Muscle layer of colon (tissue), 2 donors: ENCODE data around the gene CLEC4G.
"Not testable (repeated sequence)": the region's sequence is repeated elsewhere in the genome, so short reads cannot be mapped to it uniquely, and the experiment has no call there.

Source experiments
- H3K27ac ChIP-seq: one replicate; pipeline ENCODE4 v1.7.0; 2013; ENCODE audit warnings: low read depth, mild to moderate bottlenecking, low read length, moderate library complexity
- H3K27me3 ChIP-seq, 2 donors: one replicate each; pipeline ENCODE4 v1.7.0; 2013; ENCODE audit warnings: low read length in 2 of 2, mild to moderate bottlenecking in 2 of 2; ENCODE audit not compliant: insufficient read depth in 2 of 2, control insufficient read depth in 1 of 2
- H3K36me3 ChIP-seq: one replicate; pipeline ENCODE4 v1.7.0; 2013; ENCODE audit warnings: mild to moderate bottlenecking, low read length; ENCODE audit not compliant: insufficient read depth
- H3K4me1 ChIP-seq: one replicate; pipeline ENCODE4 v1.7.0; 2013; ENCODE audit warnings: mild to moderate bottlenecking, low read length; ENCODE audit not compliant: insufficient read depth
- H3K4me3 ChIP-seq, 2 donors: one replicate each; pipeline ENCODE4 v1.7.0; 2013; ENCODE audit warnings: low read length in 2 of 2, low read depth in 1 of 2, mild to moderate bottlenecking in 1 of 2, moderate library complexity in 1 of 2
- H3K9ac ChIP-seq: one replicate; pipeline ENCODE4 v1.7.0; 2013; ENCODE audit warnings: low read length
- H3K9me3 ChIP-seq: one replicate; pipeline ENCODE4 v1.7.0; 2013; ENCODE audit warnings: mild to moderate bottlenecking, low read length
- donor health status: abdominal sarcoma.
- donor health status: Adenocarcinoma of cecum.

The CLEC4G gene

DNA sequence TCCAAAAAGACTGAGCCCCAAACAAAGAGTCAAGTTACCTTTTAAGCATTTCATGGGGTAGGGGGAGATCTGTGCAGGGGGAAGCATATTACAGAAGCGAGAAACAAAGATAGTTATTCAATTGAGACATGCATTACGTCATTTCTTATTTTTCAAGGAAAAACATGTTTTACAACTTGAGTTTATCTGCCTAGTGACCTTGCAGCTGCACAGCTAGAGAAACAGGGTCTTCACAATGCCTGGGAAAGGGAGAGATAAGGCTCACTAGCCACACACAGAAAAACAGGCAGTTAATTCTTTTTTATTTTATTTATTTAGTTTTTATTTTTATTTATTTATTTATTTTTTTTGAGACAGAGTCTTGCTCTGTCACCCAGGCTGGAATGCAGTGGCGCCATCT is 32.2 kb upstream of the CLEC4G start:
- H3K27me3 ChIP-seq, H3K27ac ChIP-seq, H3K4me1 ChIP-seq, H3K36me3 ChIP-seq, H3K9me3 ChIP-seq, H3K9ac ChIP-seq, H3K4me3 ChIP-seq: not testable (repeated sequence)

DNA sequence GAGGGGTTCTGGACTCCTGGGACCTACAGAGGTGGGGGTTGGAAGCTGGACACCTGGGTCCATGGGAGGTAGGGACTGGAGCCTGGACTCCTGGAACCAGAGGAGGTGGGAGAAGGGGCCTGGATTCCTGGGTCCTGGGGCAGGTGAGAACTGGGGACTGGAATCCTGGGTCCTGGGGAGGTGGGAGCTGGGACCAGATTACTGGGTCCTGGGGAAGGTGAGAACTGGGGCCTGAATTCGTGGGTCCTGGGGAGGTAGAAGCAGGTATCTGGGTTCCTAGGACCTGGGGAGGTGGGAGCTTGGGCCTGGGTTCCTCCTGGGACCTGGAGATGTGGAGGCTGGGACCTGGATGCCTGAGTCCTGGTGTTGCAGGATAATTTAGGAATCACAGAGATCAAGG is 31.8 kb upstream of the CLEC4G start:
- Histone ChIP-seq H3K27ac (no peak overlapping the region), H3K4me3 (no peak overlapping the region), H3K36me3 (no peaks in the 10 kb centered on the region), H3K9ac (no peak overlapping the region), H3K9me3 (peaks cover 4% of the 10 kb centered on the region), H3K4me1 (no peaks in the 10 kb centered on the region), H3K27me3 (no peaks in the 10 kb centered on the region)

DNA sequence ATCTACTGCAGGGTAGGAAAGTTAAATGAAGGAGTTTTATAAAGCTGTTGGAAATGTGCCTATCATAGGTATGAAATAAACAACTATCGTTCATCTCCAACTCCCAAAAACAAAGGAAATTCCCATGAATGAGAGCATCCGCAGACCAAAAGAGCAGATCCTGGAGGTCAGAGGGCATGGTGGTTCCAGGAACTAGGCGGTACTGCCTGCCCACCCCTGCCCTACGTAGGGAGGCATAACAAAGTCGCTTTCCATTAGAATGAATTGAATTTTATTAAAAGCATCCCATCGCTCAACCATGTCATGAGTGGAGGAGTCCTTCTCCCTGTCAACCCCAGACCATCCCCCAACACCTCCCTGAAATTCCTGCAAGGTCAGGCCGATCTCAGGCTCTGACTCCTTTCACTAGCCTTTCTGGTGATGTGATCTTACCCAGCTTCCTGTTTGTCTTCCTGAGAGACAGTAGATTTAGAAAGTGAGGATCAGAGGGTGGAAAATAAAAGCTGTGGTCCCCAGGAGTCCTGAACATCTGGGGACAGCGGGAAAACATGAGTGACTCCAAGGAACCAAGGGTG is 30.9 kb upstream of the CLEC4G start, which contains the start of gene CLEC4M:
Gene CLEC4M (plus strand): TSS at position 525 of the 575 bp plus-strand sequence. CDS start 24 bp downstream, at position 549.
- Histone ChIP-seq H3K27ac (no peak within 1 kb of the TSS), H3K27me3 (no peaks in the 10 kb centered on the region), H3K9ac (no peak within 1 kb of the TSS), H3K9me3 (peaks cover 4% of the 10 kb centered on the region), H3K36me3 (no peaks in the 10 kb centered on the region), H3K4me1 (no peaks in the 10 kb centered on the region), H3K4me3 (no peak within 1 kb of the TSS)

DNA sequence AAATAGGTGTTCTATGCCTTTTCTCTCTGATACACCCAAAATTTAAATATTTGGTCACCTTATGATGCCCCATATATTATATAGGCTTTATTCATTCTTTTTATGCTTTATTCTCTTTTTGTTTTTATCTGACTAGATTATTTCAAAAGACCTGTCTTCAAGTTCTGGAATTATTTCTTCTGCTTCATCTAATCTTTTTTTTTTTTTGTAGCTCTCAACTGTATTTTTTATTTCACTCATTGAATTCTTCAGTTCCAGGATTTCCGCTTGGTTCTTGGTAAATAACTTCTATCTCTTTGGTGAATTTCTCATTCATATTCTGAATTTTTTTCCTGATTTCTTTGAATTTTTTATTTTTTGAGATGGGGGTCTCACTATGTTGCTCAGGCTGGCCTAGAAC is 27.2 kb upstream of the CLEC4G start:
- no peak overlapping the region for H3K27ac ChIP-seq
- no peaks in the 10 kb centered on the region for H3K27me3 ChIP-seq
- no peak overlapping the region for H3K4me3 ChIP-seq
- peaks cover 17% of the 10 kb centered on the region for H3K9me3 ChIP-seq
- H3K9ac ChIP-seq = no peak overlapping the region
- no peaks in the 10 kb centered on the region for H3K4me1 ChIP-seq
- H3K36me3 ChIP-seq = no peaks in the 10 kb centered on the region

DNA sequence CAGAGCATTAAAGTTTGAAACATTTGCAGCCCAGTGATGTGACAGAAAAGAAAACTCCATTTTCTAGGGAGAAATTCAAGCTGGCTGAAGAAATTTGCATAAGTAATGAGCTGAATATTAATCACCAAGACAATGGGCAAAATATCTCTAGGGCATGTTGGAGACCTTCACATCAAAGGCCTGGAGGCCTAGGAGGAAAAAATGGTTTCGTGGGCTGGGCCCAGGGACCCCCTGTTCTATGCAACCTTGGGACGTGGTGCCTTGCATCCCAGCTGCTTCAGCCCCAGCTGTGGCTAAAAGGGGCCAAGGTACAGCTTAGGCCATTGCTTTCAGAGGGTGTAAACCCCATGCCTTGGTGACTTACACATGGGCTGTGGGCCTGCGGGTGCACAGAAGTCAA is 25.4 kb upstream of the CLEC4G start:
- no peak overlapping the region for H3K4me3 ChIP-seq
- no peaks in the 10 kb centered on the region for H3K36me3 ChIP-seq
- no peak overlapping the region for H3K27ac ChIP-seq
- H3K27me3 ChIP-seq = no peaks in the 10 kb centered on the region
- H3K4me1 ChIP-seq = no peaks in the 10 kb centered on the region
- H3K9ac ChIP-seq = no peak overlapping the region
- peaks cover 17% of the 10 kb centered on the region for H3K9me3 ChIP-seq

DNA sequence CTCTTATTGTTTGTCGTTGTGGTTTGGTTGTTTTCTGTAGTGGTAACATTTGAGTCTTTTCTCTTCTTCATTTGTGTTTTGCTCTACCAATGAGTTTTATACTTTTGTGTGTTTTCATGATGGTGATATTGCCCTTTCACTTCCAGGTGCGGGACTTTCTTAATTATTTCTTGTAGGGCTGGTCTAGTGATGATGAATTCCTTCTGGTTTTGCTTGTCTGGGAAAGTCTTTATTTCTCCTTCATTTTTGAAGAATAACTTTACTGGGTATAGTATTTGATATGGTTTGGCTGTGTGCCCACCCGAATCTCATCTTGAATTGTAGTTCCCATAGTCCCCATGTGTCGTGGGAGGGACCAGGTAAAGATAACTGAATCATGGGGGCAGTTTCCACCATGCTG is 24.3 kb upstream of the CLEC4G start:
- Histone ChIP-seq H3K4me3 (no peak overlapping the region), H3K9ac (no peak overlapping the region), H3K27me3 (no peaks in the 10 kb centered on the region), H3K4me1 (no peaks in the 10 kb centered on the region), H3K27ac (no peak overlapping the region), H3K36me3 (no peaks in the 10 kb centered on the region), H3K9me3 (peaks cover 17% of the 10 kb centered on the region)

DNA sequence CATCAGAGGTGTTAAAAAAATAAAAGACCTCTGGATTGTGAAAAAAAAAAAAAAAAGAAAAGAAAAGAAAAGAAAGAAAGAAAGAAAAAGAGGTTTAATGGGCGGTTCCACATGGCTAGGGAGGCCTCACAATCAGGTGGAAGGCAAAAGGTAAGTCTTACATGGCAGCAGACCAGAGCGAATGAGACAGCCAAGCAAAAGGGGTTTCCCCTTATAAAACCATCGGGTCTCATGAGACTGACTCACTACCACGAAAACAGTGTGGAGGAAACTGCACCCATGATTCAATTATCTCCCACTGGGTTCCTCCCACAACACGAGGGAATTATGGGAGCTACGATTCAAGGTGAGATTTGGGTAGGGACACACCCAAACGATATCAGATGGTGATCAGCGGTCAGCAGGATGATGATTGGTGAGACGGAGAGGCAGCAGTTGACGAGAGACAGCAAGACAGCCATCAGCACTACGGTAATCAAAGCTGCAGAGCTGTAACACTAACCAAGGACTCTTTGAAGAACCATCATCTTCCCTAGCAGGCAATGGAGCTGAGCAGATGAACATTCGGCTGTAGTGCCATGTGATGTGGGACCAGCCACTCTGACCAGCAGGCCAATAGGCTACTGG is 19.4 kb upstream of the CLEC4G start:
- Histone ChIP-seq H3K27me3 (peaks cover 6 to 15% of the 10 kb centered on the region in 2 donors), H3K27ac (no peak overlapping the region), H3K9me3 (no peaks in the 10 kb centered on the region), H3K4me3 (no peak overlapping the region), H3K4me1 (no peaks in the 10 kb centered on the region), H3K9ac (no peak overlapping the region), H3K36me3 (no peaks in the 10 kb centered on the region)

DNA sequence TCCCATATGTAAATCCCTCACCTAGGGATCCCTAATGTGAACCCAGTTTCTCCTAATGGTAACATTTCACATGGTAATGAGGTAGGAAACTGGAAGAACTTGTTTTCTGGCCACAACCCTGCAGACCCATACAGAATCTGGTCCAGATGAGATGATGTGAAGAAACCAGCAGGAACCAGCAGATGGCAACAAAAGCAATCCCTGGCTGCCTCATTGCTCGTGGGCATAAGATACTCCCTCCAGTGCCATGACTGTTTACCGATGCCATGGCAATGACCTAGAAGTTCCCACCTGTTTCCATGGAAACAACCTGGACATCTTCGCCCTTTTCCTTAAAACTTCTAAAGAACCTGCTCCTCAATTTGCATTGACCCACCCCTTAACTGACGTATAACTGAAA is 16.8 kb upstream of the CLEC4G start:
- no peaks in the 10 kb centered on the region for H3K36me3 ChIP-seq
- H3K9ac ChIP-seq = no peak overlapping the region
- no peaks in the 10 kb centered on the region for H3K4me1 ChIP-seq
- H3K9me3 ChIP-seq = no peaks in the 10 kb centered on the region
- H3K27me3 ChIP-seq = peaks cover 6 to 15% of the 10 kb centered on the region in 2 donors
- no peak overlapping the region for H3K4me3 ChIP-seq
- no peak overlapping the region for H3K27ac ChIP-seq

DNA sequence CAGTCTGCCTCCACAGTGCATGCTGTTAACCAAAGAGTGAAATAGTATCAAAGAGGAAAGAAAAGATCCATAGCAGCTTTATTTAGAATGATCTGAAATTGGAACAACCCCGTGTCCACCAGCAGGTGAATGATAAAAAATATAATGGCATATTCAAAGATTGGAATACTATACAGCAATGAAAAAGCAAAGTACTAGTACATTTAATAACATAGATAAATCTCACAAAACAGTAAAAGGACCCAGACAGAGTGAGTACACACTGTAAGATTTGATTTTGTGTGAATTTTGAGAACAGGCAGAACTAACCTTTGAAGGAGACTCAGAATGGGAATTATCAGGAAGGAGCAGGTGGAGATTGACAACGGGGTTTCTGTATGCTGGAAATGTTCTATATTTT is 16.3 kb upstream of the CLEC4G start:
- Histone ChIP-seq H3K27me3 (peaks cover 6 to 15% of the 10 kb centered on the region in 2 donors), H3K36me3 (no peaks in the 10 kb centered on the region), H3K4me3 (no peak overlapping the region), H3K4me1 (no peaks in the 10 kb centered on the region), H3K27ac (no peak overlapping the region), H3K9ac (no peak overlapping the region), H3K9me3 (no peaks in the 10 kb centered on the region)

DNA sequence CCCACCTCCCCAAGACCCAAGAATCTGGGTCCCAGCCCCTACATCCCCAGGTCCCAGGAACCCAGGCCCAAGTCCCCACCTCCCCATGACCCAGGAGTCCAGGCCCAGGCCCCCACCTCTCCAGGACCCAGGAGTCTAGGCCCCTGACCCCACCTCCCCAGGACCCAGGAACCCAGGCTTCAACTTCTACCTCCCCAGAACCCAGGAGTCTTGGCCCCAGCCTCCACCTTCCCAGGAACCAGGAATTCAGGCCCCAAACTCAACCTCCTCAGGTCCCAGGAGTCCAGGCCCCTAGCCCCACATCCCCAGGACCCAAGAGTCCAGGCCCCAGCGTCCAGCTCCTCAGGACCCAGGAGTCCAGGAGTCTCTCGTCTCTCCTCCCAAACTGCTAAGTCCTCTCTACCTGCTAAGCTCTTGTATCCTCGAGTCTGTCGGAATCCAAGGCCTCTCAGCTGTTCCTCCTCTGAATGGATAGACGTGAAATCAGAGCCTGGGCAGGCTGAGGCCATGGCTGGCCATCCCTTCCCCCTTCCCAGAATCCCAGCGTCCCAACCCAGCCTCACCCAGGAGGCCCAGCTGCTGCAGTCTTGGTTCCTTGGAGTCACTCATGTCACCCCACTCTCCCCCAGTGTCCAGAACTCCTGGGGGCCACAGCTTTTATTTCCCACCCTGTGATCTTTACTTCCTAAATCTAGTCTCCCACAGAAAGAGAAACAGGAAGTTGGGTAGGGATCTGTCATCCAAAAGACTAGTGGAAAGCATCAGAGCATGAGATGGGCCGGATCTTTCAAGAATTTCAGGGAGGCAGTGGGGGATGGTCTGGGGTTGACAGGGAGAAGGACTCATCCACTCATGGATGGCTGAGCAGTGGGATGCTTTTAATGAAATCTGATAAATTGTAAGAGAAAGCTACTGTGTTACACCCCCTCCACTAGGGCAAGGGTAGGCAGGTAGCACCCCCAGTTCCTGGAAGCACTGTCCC is 15.3 kb upstream of the CLEC4G start, which contains the start of gene CD209:
Gene CD209 (minus strand): TSS at position 632 of the 982 bp plus-strand sequence. CDS start 23 bp downstream, at position 609.
- H3K9me3 ChIP-seq = no peaks in the 10 kb centered on the region
- no peak within 1 kb of the TSS for H3K27ac ChIP-seq
- H3K4me3 ChIP-seq = no peak within 1 kb of the TSS
- H3K27me3 ChIP-seq = peaks cover 6 to 15% of the 10 kb centered on the region in 2 donors
- no peak within 1 kb of the TSS for H3K9ac ChIP-seq
- no peaks in the 10 kb centered on the region for H3K4me1 ChIP-seq
- no peaks in the 10 kb centered on the region for H3K36me3 ChIP-seq

DNA sequence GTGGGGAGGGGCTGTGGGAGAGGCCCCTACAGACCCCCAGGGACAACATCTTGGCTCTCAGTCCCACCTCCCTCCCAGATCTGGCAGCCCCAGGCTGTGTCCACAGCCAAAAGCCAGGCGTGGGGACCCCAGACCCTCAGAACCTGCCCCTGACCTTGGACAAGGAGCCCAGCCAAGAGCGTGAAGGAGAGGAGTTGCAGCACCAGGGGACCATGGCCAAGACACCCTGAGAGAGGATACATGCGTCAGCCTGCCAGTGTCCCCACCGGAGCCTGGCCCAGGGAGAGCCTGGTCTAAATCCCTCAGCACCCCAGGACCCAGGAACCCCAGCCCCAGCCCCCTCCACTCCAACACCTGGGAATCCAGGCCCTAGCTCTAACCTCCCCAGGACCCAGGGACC is 14.4 kb upstream of the CLEC4G start:
- H3K9ac ChIP-seq, H3K4me1 ChIP-seq, H3K4me3 ChIP-seq, H3K27ac ChIP-seq, H3K9me3 ChIP-seq, H3K36me3 ChIP-seq: not testable (repeated sequence)
- H3K27me3 ChIP-seq = peaks cover 6 to 15% of the 10 kb centered on the region in 2 donors
